IMR-90 (cell line): Measurements from ENCODE around the gene CARD19. TPM values are rescaled to one million over a fixed set of nuclear protein-coding genes. Genes with fewer than 3 reads are reported as not detected.

Experiments used
- ATAC-seq: fragments of 200-7000 bp; cut with Tn5 transposase; 2 replicates; pipeline ENCODE4 v1.9.1; 2020; ENCODE audit warnings: low read depth, mild to moderate bottlenecking, moderate library complexity
- BruUV-seq: library from RNA; stranded (reverse); fragments of 400-500 nt; replicated peaks from 2 replicates; lab custom pipeline; 2021; lab: Mats Ljungman, UMichigan
- CTCF ChIA-PET: fragments of 300-600 bp; formaldehyde crosslinking; extraction: SDS; loops from one replicate; lab custom pipeline; 2021; ENCODE audit warnings: antibody characterized with exemption; lab: Yijun Ruan, JAX
- POLR2A ChIA-PET: fragments of 300-600 bp; sonication (Branson Sonifier 250); formaldehyde crosslinking; loops from one replicate; lab custom pipeline; 2022; ENCODE audit warnings: antibody characterized with exemption; ENCODE audit not compliant: unreplicated experiment; lab: Charles Lee
- DNase-seq: peaks from one replicate; pipeline ENCODE4 v3.0.0; 2013
- H2AFZ ChIP-seq: replicated peaks from 2 replicates; pipeline ENCODE3; 2013; ENCODE audit warnings: low read length, mild to moderate bottlenecking; ENCODE audit not compliant: poor library complexity
- H2AK5ac ChIP-seq: 2 replicates; pipeline ENCODE4 v1.6.1; 2013; ENCODE audit warnings: low read depth, low read length, inconsistent platforms
- H2AK9ac ChIP-seq: replicated peaks from 2 replicates; pipeline ENCODE3; 2013; ENCODE audit warnings: mild to moderate bottlenecking, low read depth, low read length, moderate library complexity; ENCODE audit not compliant: poor library complexity
- H2BK120ac ChIP-seq: 2 replicates; pipeline ENCODE4 v1.6.1; 2013; ENCODE audit warnings: low read depth, low read length, inconsistent platforms
- H2BK15ac ChIP-seq: 3 replicates; pipeline ENCODE4 v1.6.1; 2013; ENCODE audit warnings: low read depth, low read length, inconsistent platforms
- H2BK20ac ChIP-seq: 2 replicates; pipeline ENCODE4 v1.6.1; 2013; ENCODE audit warnings: low read depth, mild to moderate bottlenecking, inconsistent platforms, low read length, moderate library complexity
- H2BK5ac ChIP-seq: 2 replicates; pipeline ENCODE4 v1.6.1; 2013; ENCODE audit warnings: mild to moderate bottlenecking, low read depth, low read length, inconsistent platforms; ENCODE audit not compliant: poor library complexity, severe bottlenecking
- H3K14ac ChIP-seq: replicated peaks from 2 replicates; pipeline ENCODE4 v1.6.1; 2013; ENCODE audit warnings: low read depth, low read length, inconsistent platforms
- H3K18ac ChIP-seq: 2 replicates; pipeline ENCODE4 v1.6.1; 2013; ENCODE audit warnings: low read depth, low read length, control low read depth
- H3K23ac ChIP-seq: 2 replicates; pipeline ENCODE4 v1.6.1; 2013; ENCODE audit warnings: low read depth, low read length, inconsistent platforms
- H3K27ac ChIP-seq: 2 replicates; pipeline ENCODE4 v1.5.1; 2013; ENCODE audit warnings: mild to moderate bottlenecking, control low read depth, low read length; ENCODE audit not compliant: insufficient read depth
- H3K27me3 ChIP-seq: 2 replicates; pipeline ENCODE4 v1.6.1; 2013; ENCODE audit warnings: low read length; ENCODE audit not compliant: control insufficient read depth, insufficient read depth
- H3K36me3 ChIP-seq: 2 replicates; pipeline ENCODE4 v1.6.1; 2013; ENCODE audit warnings: low read length, mixed read lengths; ENCODE audit not compliant: control insufficient read depth, insufficient read depth
- H3K4ac ChIP-seq: 2 replicates; pipeline ENCODE4 v1.6.1; 2013; ENCODE audit warnings: low read depth, low read length, inconsistent platforms
- H3K4me1 ChIP-seq: 2 replicates; pipeline ENCODE4 v1.6.1; 2013; ENCODE audit warnings: low read length, mixed read lengths; ENCODE audit not compliant: control insufficient read depth, insufficient read depth
- H3K4me2 ChIP-seq: 2 replicates; pipeline ENCODE4 v1.6.1; 2013; ENCODE audit warnings: low read depth, mild to moderate bottlenecking, control low read depth, low read length, moderate library complexity
- H3K4me3 ChIP-seq: 2 replicates; pipeline ENCODE4 v1.5.1; 2013; ENCODE audit warnings: low read depth, mild to moderate bottlenecking, control low read depth, low read length, moderate library complexity; ENCODE audit not compliant: insufficient read depth
- H3K56ac ChIP-seq: 2 replicates; pipeline ENCODE4 v1.6.1; 2013; ENCODE audit warnings: low read length, inconsistent platforms; ENCODE audit not compliant: insufficient read depth; ENCODE audit errors: extremely low read depth
- H3K79me1 ChIP-seq, 2 experiments: 2 replicates each; pipeline ENCODE4 v1.6.1; 2013; ENCODE audit warnings: low read length in 2 of 2, inconsistent platforms in 1 of 2, low read depth in 1 of 2
- H3K9ac ChIP-seq: 2 replicates; pipeline ENCODE4 v1.6.1; 2013; ENCODE audit warnings: low read depth, low read length, control low read depth
- H3K9me1 ChIP-seq: 2 replicates; pipeline ENCODE4 v1.6.1; 2013; ENCODE audit warnings: low read length, inconsistent platforms; ENCODE audit not compliant: insufficient read depth
- H3K9me3 ChIP-seq: 2 replicates; pipeline ENCODE4 v1.6.1; 2013; ENCODE audit warnings: low read length; ENCODE audit not compliant: control insufficient read depth, insufficient read depth
- H4K20me1 ChIP-seq: 2 replicates; pipeline ENCODE4 v1.6.1; 2013; ENCODE audit warnings: low read length, inconsistent platforms; ENCODE audit not compliant: insufficient read depth
- H4K5ac ChIP-seq: 2 replicates; pipeline ENCODE4 v1.6.1; 2013; ENCODE audit warnings: mild to moderate bottlenecking, low read depth, low read length, control low read depth
- H4K8ac ChIP-seq, 2 experiments: 2 replicates each; pipeline ENCODE4 v1.6.1; 2013; ENCODE audit warnings: low read depth in 2 of 2, low read length in 2 of 2, control low read depth in 1 of 2, inconsistent platforms in 1 of 2
- H4K91ac ChIP-seq: 2 replicates; pipeline ENCODE4 v1.6.1; 2013; ENCODE audit warnings: low read depth, low read length, inconsistent platforms; ENCODE audit not compliant: insufficient read depth
- ELK1 ChIP-seq: fragments of 150-350 bp; IDR thresholded peaks from 2 replicates; pipeline ENCODE4 v1.6.1; 2016; ENCODE audit warnings: low read depth, mild to moderate bottlenecking, low read length, moderate library complexity, borderline replicate concordance
- RAD21 ChIP-seq: IDR thresholded peaks from 2 replicates; pipeline ENCODE4 v1.6.1; 2012; ENCODE audit warnings: low read length, improper control_type of control experiment
- RCOR1 ChIP-seq: IDR thresholded peaks from 2 replicates; pipeline ENCODE4 v1.6.1; 2012; ENCODE audit warnings: mild to moderate bottlenecking, low read length, improper control_type of control experiment; ENCODE audit not compliant: insufficient replicate concordance
- WGBS, 2 experiments: methylation state at CpG; one replicate each; pipeline versions ENCODE4 v1.1.5 to v1.1.7; 2013; ENCODE audit warnings: missing lambda C conversion rate in 2 of 2; ENCODE audit not compliant: insufficient read length in 1 of 2; ENCODE audit errors: extremely low coverage in 2 of 2; 5-methylcytosine and 5-hydroxymethylcytosine counted together
- dilution Hi-C: fragments of 300-500 bp; cut with HindIII; formaldehyde crosslinking; loops from one replicate; pipeline ENCODE4 v1.14.3; 2018; ENCODE audit warnings: low sequenced_read_pairs; ENCODE audit not compliant: unreplicated experiment
- in situ Hi-C: fragments of 300-500 bp; cut with MboI; formaldehyde crosslinking; loops from 3 replicates; pipeline ENCODE4 v1.14.3; 2019; ENCODE audit warnings: low sequenced_read_pairs, inconsistent platforms, mixed read lengths
- intact Hi-C: fragments of 100-400 bp; cut with micrococcal nuclease; formaldehyde crosslinking; loops from 2 replicates; pipeline ENCODE4 v1.10.0; 2022
- polyA plus RNA-seq, 3 experiments: library from polyadenylated mRNA; depleted of rRNA; stranded (reverse); fragments of >200 nt; gene quantifications; 2 replicates each; pipeline ENCODE4 v1.2.3, GENCODE V29; 2012; ENCODE audit warnings: low replicate concordance in 1 of 3
- total RNA-seq: library from RNA; depleted of rRNA; stranded (reverse); fragments of >200 nt; gene quantifications from 2 replicates; pipeline ENCODE4 v1.2.3, GENCODE V29; 2012

CARD19 gene
- total and polyA plus RNA-seq, 2 of the 4 experiments (the other 2 are of a cell fraction), result 17.4 to 111 TPM

- peak overlapping the region; percentile 88 for H4K91ac ChIP-seq
- DNase-seq (no peak), ATAC-seq (no peak)
- no peaks in the 10 kb centered on the region for H3K9me3 ChIP-seq
- H3K4me2 ChIP-seq, result peak overlapping the region; percentile 1; the same call in 1 of the 2 replicates
- ChIA-PET CTCF (interaction anchor here (0.7 kb wide), 1 partner anchor 314 kb away, joined by 3 read pairs; no protein-coding TSS in a partner anchor), POLR2A (interaction anchor here (0.6 kb wide), 1 partner anchor 13 kb away, joined by 4 read pairs; no protein-coding TSS in a partner anchor)
- H4K20me1 ChIP-seq, result peaks cover 23% of the 10 kb centered on the region
- H3K9me1 ChIP-seq, result peaks cover 15% of the 10 kb centered on the region; the same call in 1 of the 2 replicates
- H3K23ac ChIP-seq, result no peak overlapping the region
- H3K79me1 ChIP-seq, result peaks cover 24 to 61% of the 10 kb centered on the region in 2 experiments
- H2AFZ ChIP-seq, result no peak overlapping the region
- BruUV-seq, result no TSS peak
- H3K18ac ChIP-seq, result no peak overlapping the region; the same call in 1 of the 2 replicates
- H2AK9ac ChIP-seq, result peak overlapping the region; percentile 23
- H3K56ac ChIP-seq, result no peak overlapping the region
- TF ChIP-seq ELK1 (no peak), RAD21 (no peak), RCOR1 (no peak)
- dilution Hi-C loops (no loop called here), intact Hi-C loops (loop anchor here (10.0 kb wide), 1 partner anchor 323 kb away; the partner anchor contains the start of genes FAM120A and FAM120AOS), in situ Hi-C loops (no loop called here)
- no peak overlapping the region; the same call in 2 of the 3 replicates for H2BK15ac ChIP-seq
- no peaks in the 10 kb centered on the region for H3K27me3 ChIP-seq
- peak overlapping the region; percentile 93 for H2AK5ac ChIP-seq
- peak overlapping the region; percentile 36 to 62; a peak in 2 of 4 replicates for H4K8ac ChIP-seq
- H3K4ac ChIP-seq, result peak overlapping the region; percentile 90
- H3K4me3 ChIP-seq, result no peak overlapping the region
- peak overlapping the region; percentile 51 for H4K5ac ChIP-seq
- H3K14ac ChIP-seq, result peak overlapping the region; percentile 42; the same call in 1 of the 2 replicates
- H3K27ac ChIP-seq, result no peak overlapping the region
- no peaks in the 10 kb centered on the region for H3K36me3 ChIP-seq
- H2BK20ac ChIP-seq, result peak overlapping the region; percentile 33; the same call in 1 of the 2 replicates
- no peak overlapping the region for H2BK5ac ChIP-seq
- no CpG with 5 or more reads among the region's 13 CpGs for WGBS, 2 experiments
- peak overlapping the region; percentile 74; the same call in 1 of the 2 replicates for H2BK120ac ChIP-seq
- no peak overlapping the region for H3K9ac ChIP-seq
- H3K4me1 ChIP-seq, result peaks cover 42% of the 10 kb centered on the region
Measured at GRCh38 chr9:93131599-93132286, 35.7 kb downstream of the CARD19 start.
